Stimulated activated CD8-positive, alpha-beta memory T cell treated with anti-CD3 and anti-CD28 coated beads, Interleukin-12 subunit alpha, Interleukin-12 subunit beta, amount 100 ng/mL, for 4 hours (primary cell): ENCODE data around the gene ITCH.
"Not testable (repeated sequence)": the region's sequence is repeated elsewhere in the genome, so short reads cannot be mapped to it uniquely, and the experiment has no call there.

Experiments used
- DNase-seq: peaks from one replicate; pipeline ENCODE4 v3.0.0-alpha.2; 2020; ENCODE audit warnings: low read depth

The ITCH gene

GRCh38 chr20:34511891-34512265, 148.8 kb downstream of the ITCH start:
- DNase-seq, result no peak

DNA sequence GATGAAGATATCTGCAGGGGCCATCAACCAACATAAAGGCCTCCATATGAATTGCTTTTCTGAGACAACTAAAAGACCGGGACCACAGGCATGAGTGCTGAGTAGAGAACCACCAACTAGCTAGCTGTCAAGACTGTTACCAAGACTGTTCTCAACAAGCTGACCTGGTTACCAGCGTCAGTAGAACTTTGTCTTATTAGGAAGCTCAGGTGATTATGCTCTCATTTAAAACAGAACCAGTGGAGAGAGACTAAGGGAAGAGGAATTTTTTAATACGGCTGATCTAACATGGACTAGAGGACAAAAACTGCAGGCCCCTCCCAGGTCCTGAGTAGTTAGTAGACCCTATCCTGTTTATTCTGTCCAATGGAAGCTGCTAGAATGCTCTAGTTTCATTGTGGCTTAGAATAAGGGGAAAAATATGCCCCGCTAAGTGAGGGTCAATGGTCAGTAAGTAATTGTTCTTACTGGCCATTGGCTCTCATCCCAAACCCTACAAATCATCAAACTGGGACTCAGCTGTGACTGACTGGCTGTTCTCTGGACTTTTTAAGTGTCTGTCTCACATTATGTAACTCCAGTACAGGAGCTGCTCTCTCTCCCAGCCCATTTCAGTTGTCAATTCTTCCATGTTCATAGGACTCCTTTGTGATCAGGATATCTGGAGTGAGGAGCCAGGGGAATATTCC, 149.3 kb downstream of the ITCH start:
- DNase-seq, result no peak

- no peak for DNase-seq
Measured at GRCh38 chr20:34512955-34513419, 149.9 kb downstream of the ITCH start.

DNA sequence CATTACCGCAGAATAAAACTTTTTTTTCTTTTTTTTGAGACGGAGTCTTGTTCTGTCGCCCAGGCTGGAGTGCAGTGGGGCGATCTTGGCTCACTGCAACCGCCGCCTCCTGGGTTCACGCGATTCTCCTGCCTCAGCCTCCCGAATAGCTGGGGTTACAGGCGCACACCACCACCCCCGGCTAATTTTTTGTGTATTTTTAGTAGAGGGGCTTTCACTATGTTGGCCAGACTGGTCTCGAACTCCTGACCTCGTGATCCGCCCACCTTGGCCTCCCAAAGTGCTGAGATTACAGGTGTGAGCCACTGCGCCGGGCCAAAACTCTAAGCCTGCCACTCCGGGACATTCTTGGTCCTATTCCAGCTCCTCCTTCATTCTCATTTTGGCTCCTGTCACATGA, 151.0 kb downstream of the ITCH start:
- DNase-seq, result not testable (repeated sequence)

- no peak for DNase-seq
Measured at GRCh38 chr20:34514897-34515483, 151.9 kb downstream of the ITCH start.

GRCh38 chr20:34515484-34516246, 152.6 kb downstream of the ITCH start:
- DNase-seq, result peak; percentile 36

- DNase-seq, result peak; percentile 83
Measured at GRCh38 chr20:34516247-34517113, 153.4 kb downstream of the ITCH start, which contains the start of gene DYNLRB1. Gene DYNLRB1, plus strand, starts transcription at chr20:34516422. Its CDS starts 37 bp downstream, at chr20:34516459.

GRCh38 chr20:34517114-34517505, 154.0 kb downstream of the ITCH start:
- DNase-seq, result no peak

DNA sequence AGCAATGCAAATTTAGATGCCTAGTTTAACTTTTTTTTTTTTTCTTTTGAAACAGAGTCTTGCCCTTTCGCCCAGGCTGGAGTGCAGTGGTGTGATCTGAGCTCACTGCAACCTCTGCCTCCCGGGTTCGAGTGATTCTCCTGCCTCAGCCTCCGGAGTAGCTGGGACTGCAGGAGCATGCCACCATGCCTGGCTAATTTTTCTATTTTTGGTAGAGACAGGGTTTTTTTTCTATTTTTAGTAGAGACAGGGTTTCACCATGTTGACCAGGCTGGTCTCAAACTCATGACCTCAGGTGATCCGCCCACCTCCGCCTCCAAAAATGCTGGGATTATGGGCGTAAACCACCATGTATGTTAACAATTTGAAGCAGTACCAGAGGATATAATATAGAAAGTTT, 155.8 kb downstream of the ITCH start:
- not testable (repeated sequence) for DNase-seq

DNA sequence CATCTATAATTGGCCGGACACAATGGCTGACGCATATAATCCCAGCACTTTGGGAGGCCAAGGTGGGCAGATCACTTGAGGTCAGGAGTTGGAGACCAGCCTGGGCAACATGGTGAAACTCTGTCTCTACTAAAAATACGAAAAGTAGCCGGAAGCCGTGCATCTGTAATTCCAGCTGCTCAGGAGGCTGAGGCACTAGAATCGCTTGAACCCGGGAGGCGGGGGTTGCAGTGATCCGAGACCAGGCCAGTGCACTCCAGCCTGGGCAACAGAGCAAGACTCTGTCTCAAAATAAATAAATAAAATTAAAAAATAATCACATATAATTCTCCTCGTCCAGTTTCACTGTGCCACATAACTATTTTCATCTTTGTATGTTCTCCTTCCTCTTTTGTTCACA, 156.8 kb downstream of the ITCH start:
- DNase-seq, result not testable (repeated sequence)

DNA sequence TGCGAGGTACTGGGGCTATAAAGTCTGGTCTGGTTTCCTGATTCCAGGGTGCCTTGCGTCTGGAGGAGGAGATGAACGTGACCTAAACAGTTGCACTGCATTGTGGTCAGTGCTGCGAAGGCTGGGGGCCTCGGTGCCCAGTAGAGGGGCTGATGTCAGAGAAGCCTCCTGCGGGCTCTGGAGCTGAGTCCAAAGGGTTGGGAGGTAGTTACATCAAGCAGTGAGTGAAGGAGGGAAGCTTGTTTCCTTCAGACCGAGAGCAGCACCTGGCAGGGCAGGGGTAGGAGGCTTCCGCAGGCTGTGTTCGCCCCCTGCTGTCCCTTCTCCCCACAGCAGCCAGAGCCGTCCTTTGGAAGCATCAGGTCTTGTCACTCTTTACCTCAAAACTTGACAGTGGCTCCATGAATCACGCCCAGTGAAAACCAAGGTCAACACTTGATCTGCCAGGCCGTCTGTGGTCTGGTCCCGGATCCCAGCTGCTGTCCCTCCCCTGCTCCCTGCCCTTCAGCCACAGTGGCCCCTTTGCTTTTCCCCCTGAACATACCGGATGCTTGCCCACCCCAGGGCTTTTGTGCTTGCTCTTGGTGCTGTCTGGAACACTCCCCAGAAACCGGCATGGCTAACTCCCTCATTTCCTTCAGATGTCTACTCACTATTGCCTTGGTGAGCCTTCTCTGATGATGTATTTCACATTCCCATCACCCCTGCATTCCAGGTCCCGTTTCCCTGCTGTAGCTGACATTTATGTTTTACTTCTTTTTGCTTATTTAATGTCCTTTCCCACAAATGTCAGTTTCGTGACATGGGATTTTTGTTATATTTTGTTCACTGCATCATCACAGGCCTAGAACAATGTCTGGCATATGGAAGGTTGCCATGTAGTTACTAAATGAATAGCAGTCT, 160.1 kb downstream of the ITCH start:
- DNase-seq, result peak; percentile 22

DNA sequence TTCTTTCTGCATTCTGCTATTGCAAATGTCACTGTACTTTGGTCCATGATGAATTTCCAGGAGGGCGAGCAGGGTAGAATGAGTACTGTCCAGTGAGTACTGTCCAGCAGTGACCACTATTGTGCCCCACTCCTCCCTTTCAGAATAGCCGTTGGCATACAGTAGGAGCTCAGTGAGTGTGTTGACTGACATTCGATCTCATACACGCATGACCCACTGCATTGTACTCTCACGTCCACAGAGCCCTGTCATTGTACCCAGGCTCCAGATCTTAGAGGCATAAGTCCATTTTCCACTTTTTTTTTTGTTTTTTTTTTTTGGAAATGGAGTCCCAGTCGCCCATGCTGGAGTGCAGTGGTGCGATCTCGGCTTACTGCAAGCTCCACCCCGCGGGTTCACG, 161.4 kb downstream of the ITCH start:
- no peak for DNase-seq

DNA sequence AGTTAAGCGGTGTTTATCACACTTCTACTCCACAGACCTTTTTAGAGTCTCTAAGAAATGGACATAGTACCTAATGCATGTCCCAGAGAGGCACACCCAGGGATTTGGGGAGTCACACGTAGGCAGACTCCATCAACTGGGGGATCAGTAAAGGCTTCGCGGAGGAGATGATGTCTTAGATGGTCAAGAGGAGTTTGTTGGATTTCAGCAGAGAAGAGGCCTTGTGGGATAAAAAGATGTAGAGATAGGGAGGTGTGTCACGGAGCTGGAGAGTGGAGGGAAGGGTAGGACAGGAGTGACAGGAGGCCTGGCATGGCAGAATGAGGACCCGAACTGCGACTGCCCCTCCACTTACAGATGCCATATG, 162.3 kb downstream of the ITCH start:
- DNase-seq, result no peak

- no peak for DNase-seq
Measured at GRCh38 chr20:34525709-34526416, 162.8 kb downstream of the ITCH start.

DNA sequence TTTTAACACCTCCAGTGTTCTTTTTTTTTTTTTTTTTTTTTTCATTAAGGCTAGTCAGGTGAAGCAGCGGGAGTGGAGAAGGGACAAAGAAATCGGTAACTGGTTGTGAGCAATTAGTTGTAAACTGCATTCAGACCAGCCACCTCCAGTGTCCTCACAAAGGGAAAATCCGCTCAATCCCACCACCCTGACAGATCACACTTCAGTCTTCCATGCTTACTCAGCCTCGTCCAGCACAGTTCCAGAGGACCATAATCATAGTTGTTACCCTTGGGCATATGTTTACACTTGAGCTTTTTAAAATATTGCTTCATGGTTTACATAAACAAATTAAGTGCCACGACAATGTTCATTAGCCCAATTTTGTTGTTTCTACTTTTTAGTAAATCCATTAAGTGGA, 163.4 kb downstream of the ITCH start:
- no peak for DNase-seq

GRCh38 chr20:34527016-34527415, 163.9 kb downstream of the ITCH start:
- no peak for DNase-seq

- no peak for DNase-seq
Measured at GRCh38 chr20:34528921-34529297, 165.8 kb downstream of the ITCH start.

DNA sequence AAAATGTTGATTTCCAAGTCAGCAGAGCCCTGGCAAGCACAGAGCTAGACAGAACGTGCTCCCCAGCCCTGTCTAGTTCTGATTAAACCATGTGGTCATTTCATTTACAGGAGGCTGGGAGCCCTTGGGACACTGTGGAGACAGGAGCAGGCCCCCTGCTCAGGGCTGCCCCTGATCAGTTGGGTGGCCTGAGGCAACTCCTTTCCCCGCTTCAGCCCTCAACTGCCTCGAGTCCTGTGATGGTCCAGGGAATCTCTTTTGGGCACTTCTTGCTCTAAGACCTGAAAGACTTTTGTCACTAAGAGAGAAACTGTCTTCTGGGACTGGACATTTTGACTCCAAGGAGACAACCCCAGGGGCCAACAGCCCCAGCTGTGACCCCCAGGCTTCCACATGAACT, 166.7 kb downstream of the ITCH start:
- DNase-seq, result no peak

GRCh38 chr20:34530342-34530741, 167.3 kb downstream of the ITCH start:
- no peak for DNase-seq

- DNase-seq, result no peak
Measured at GRCh38 chr20:34531608-34532265, 168.7 kb downstream of the ITCH start.
